ENCODE data around the gene TFEB. TPM values are rescaled to one million over a fixed set of nuclear protein-coding genes. Genes with fewer than 3 reads are reported as not detected.

The TFEB gene
- total RNA-seq, 3 donors from 2014 or later = 15.7 to 20.6 (median 18.4) TPM

- Histone ChIP-seq H3K9me3 (peaks cover 0 to 3% of the 10 kb centered on the region in 2 donors), H3K27me3 (no peaks in the 10 kb centered on the region), H3K27ac (no peak overlapping the region), H3K36me3 (no peaks in the 10 kb centered on the region), H3K4me1 (no peaks in the 10 kb centered on the region), H3K4me3 (no peak overlapping the region)
- intact Hi-C loops (cut with DNase I; ENCODE audit: low total_unique reads) = loop anchor here (1.0 kb wide), 1 partner anchor 21 kb away; no protein-coding TSS in a partner anchor
- DNase-seq (ENCODE audit: low spot score in 2 of 2) = no peak
- no peak for TF ChIP-seq POLR2A (IDR thresholded peaks at IDR 0.05)
- TF ChIP-seq POLR2AphosphoS5 (IDR thresholded peaks at IDR 0.05) = no peak
- TF ChIP-seq CTCF (IDR thresholded peaks at IDR 0.05) = no peak
These were observed 61.8 kb downstream of the TFEB start for GRCh38 chr6:41673704-41674000.

- no peak for DNase-seq (ENCODE audit: low spot score in 2 of 2)
- TF ChIP-seq POLR2AphosphoS5 (IDR thresholded peaks at IDR 0.05) (no peak), CTCF (IDR thresholded peaks at IDR 0.05) (no peak), POLR2A (IDR thresholded peaks at IDR 0.05) (no peak)
- Histone ChIP-seq H3K27ac (no peak overlapping the region), H3K4me1 (no peaks in the 10 kb centered on the region), H3K36me3 (no peaks in the 10 kb centered on the region), H3K9me3 (peaks cover 0 to 3% of the 10 kb centered on the region in 2 donors), H3K4me3 (no peak overlapping the region), H3K27me3 (no peaks in the 10 kb centered on the region)
- intact Hi-C loops (cut with DNase I; ENCODE audit: low total_unique reads) = loop anchor here (1.0 kb wide), 1 partner anchor 21 kb away; no protein-coding TSS in a partner anchor
These were observed 62.3 kb downstream of the TFEB start for GRCh38 chr6:41672816-41673703.

- intact Hi-C loops (cut with DNase I; ENCODE audit: low total_unique reads) = no loop called here
These were observed 63.4 kb downstream of the TFEB start for GRCh38 chr6:41672016-41672415.

GRCh38 chr6:41671376-41671775, 64.0 kb downstream of the TFEB start:
- Histone ChIP-seq H3K27me3 (no peaks in the 10 kb centered on the region), H3K27ac (no peak overlapping the region), H3K4me1 (no peaks in the 10 kb centered on the region), H3K4me3 (no peak overlapping the region), H3K9me3 (peaks cover 0 to 3% of the 10 kb centered on the region in 2 donors), H3K36me3 (no peaks in the 10 kb centered on the region)
- TF ChIP-seq POLR2A (IDR thresholded peaks at IDR 0.05) (no peak), POLR2AphosphoS5 (IDR thresholded peaks at IDR 0.05) (no peak)
- no peak for DNase-seq (ENCODE audit: low spot score in 2 of 2)
- intact Hi-C loops (cut with DNase I; ENCODE audit: low total_unique reads) = no loop called here

More at GRCh38 chr6:41672016-41672415, 63.4 kb downstream of the TFEB start:
- TF ChIP-seq POLR2A (IDR thresholded peaks at IDR 0.05) (no peak), CTCF (IDR thresholded peaks at IDR 0.05) (no peak), POLR2AphosphoS5 (IDR thresholded peaks at IDR 0.05) (no peak)
- H3K4me3 ChIP-seq = no peak overlapping the region
- peaks cover 0 to 3% of the 10 kb centered on the region in 2 donors for H3K9me3 ChIP-seq
- DNase-seq (ENCODE audit: low spot score in 2 of 2) = no peak
- H3K4me1 ChIP-seq = no peaks in the 10 kb centered on the region
- H3K27me3 ChIP-seq = no peaks in the 10 kb centered on the region
- no peak overlapping the region for H3K27ac ChIP-seq
- no peaks in the 10 kb centered on the region for H3K36me3 ChIP-seq

- H3K36me3 ChIP-seq = no peaks in the 10 kb centered on the region
- intact Hi-C loops (cut with DNase I; ENCODE audit: low total_unique reads) = no loop called here
- H3K4me1 ChIP-seq = no peaks in the 10 kb centered on the region
- no peaks in the 10 kb centered on the region for H3K27me3 ChIP-seq
- no peak for DNase-seq (ENCODE audit: low spot score in 2 of 2)
- no peak overlapping the region for H3K27ac ChIP-seq
- peaks cover 0 to 3% of the 10 kb centered on the region in 2 donors for H3K9me3 ChIP-seq
- no peak overlapping the region for H3K4me3 ChIP-seq
- TF ChIP-seq CTCF (IDR thresholded peaks at IDR 0.05) (no peak), POLR2AphosphoS5 (IDR thresholded peaks at IDR 0.05) (no peak), POLR2A (IDR thresholded peaks at IDR 0.05) (no peak)
These were observed 64.6 kb downstream of the TFEB start for GRCh38 chr6:41670703-41671360.
